IMR-90 (cell line): ENCODE data around the gene USP28. TPM values are rescaled to one million over a fixed set of nuclear protein-coding genes. Genes with fewer than 3 reads are reported as not detected.

Source experiments
- ATAC-seq: fragments of 200-7000 bp; cut with Tn5 transposase; 2 replicates; pipeline ENCODE4 v1.9.1; 2020; ENCODE audit warnings: low read depth, mild to moderate bottlenecking, moderate library complexity
- BruUV-seq: library from RNA; stranded (reverse); fragments of 400-500 nt; replicated peaks from 2 replicates; lab custom pipeline; 2021; lab: Mats Ljungman, UMichigan
- CTCF ChIA-PET: fragments of 300-600 bp; formaldehyde crosslinking; extraction: SDS; loops from one replicate; lab custom pipeline; 2021; ENCODE audit warnings: antibody characterized with exemption; lab: Yijun Ruan, JAX
- POLR2A ChIA-PET: fragments of 300-600 bp; sonication (Branson Sonifier 250); formaldehyde crosslinking; loops from one replicate; lab custom pipeline; 2022; ENCODE audit warnings: antibody characterized with exemption; ENCODE audit not compliant: unreplicated experiment; lab: Charles Lee
- DNase-seq: peaks from one replicate; pipeline ENCODE4 v3.0.0; 2013
- H2AFZ ChIP-seq: replicated peaks from 2 replicates; pipeline ENCODE3; 2013; ENCODE audit warnings: low read length, mild to moderate bottlenecking; ENCODE audit not compliant: poor library complexity
- H2AK5ac ChIP-seq: 2 replicates; pipeline ENCODE4 v1.6.1; 2013; ENCODE audit warnings: low read depth, low read length, inconsistent platforms
- H2AK9ac ChIP-seq: replicated peaks from 2 replicates; pipeline ENCODE3; 2013; ENCODE audit warnings: mild to moderate bottlenecking, low read depth, low read length, moderate library complexity; ENCODE audit not compliant: poor library complexity
- H2BK120ac ChIP-seq: 2 replicates; pipeline ENCODE4 v1.6.1; 2013; ENCODE audit warnings: low read depth, low read length, inconsistent platforms
- H2BK15ac ChIP-seq: 3 replicates; pipeline ENCODE4 v1.6.1; 2013; ENCODE audit warnings: low read depth, low read length, inconsistent platforms
- H2BK20ac ChIP-seq: 2 replicates; pipeline ENCODE4 v1.6.1; 2013; ENCODE audit warnings: low read depth, mild to moderate bottlenecking, inconsistent platforms, low read length, moderate library complexity
- H2BK5ac ChIP-seq: 2 replicates; pipeline ENCODE4 v1.6.1; 2013; ENCODE audit warnings: mild to moderate bottlenecking, low read depth, low read length, inconsistent platforms; ENCODE audit not compliant: poor library complexity, severe bottlenecking
- H3K14ac ChIP-seq: replicated peaks from 2 replicates; pipeline ENCODE4 v1.6.1; 2013; ENCODE audit warnings: low read depth, low read length, inconsistent platforms
- H3K18ac ChIP-seq: 2 replicates; pipeline ENCODE4 v1.6.1; 2013; ENCODE audit warnings: low read depth, low read length, control low read depth
- H3K23ac ChIP-seq: 2 replicates; pipeline ENCODE4 v1.6.1; 2013; ENCODE audit warnings: low read depth, low read length, inconsistent platforms
- H3K27ac ChIP-seq: 2 replicates; pipeline ENCODE4 v1.5.1; 2013; ENCODE audit warnings: mild to moderate bottlenecking, control low read depth, low read length; ENCODE audit not compliant: insufficient read depth
- H3K27me3 ChIP-seq: 2 replicates; pipeline ENCODE4 v1.6.1; 2013; ENCODE audit warnings: low read length; ENCODE audit not compliant: control insufficient read depth, insufficient read depth
- H3K36me3 ChIP-seq: 2 replicates; pipeline ENCODE4 v1.6.1; 2013; ENCODE audit warnings: low read length, mixed read lengths; ENCODE audit not compliant: control insufficient read depth, insufficient read depth
- H3K4ac ChIP-seq: 2 replicates; pipeline ENCODE4 v1.6.1; 2013; ENCODE audit warnings: low read depth, low read length, inconsistent platforms
- H3K4me1 ChIP-seq: 2 replicates; pipeline ENCODE4 v1.6.1; 2013; ENCODE audit warnings: low read length, mixed read lengths; ENCODE audit not compliant: control insufficient read depth, insufficient read depth
- H3K4me2 ChIP-seq: 2 replicates; pipeline ENCODE4 v1.6.1; 2013; ENCODE audit warnings: low read depth, mild to moderate bottlenecking, control low read depth, low read length, moderate library complexity
- H3K4me3 ChIP-seq: 2 replicates; pipeline ENCODE4 v1.5.1; 2013; ENCODE audit warnings: low read depth, mild to moderate bottlenecking, control low read depth, low read length, moderate library complexity; ENCODE audit not compliant: insufficient read depth
- H3K56ac ChIP-seq: 2 replicates; pipeline ENCODE4 v1.6.1; 2013; ENCODE audit warnings: low read length, inconsistent platforms; ENCODE audit not compliant: insufficient read depth; ENCODE audit errors: extremely low read depth
- H3K79me1 ChIP-seq, 2 experiments: 2 replicates each; pipeline ENCODE4 v1.6.1; 2013; ENCODE audit warnings: low read length in 2 of 2, inconsistent platforms in 1 of 2, low read depth in 1 of 2
- H3K9ac ChIP-seq: 2 replicates; pipeline ENCODE4 v1.6.1; 2013; ENCODE audit warnings: low read depth, low read length, control low read depth
- H3K9me1 ChIP-seq: 2 replicates; pipeline ENCODE4 v1.6.1; 2013; ENCODE audit warnings: low read length, inconsistent platforms; ENCODE audit not compliant: insufficient read depth
- H3K9me3 ChIP-seq: 2 replicates; pipeline ENCODE4 v1.6.1; 2013; ENCODE audit warnings: low read length; ENCODE audit not compliant: control insufficient read depth, insufficient read depth
- H4K20me1 ChIP-seq: 2 replicates; pipeline ENCODE4 v1.6.1; 2013; ENCODE audit warnings: low read length, inconsistent platforms; ENCODE audit not compliant: insufficient read depth
- H4K5ac ChIP-seq: 2 replicates; pipeline ENCODE4 v1.6.1; 2013; ENCODE audit warnings: mild to moderate bottlenecking, low read depth, low read length, control low read depth
- H4K8ac ChIP-seq, 2 experiments: 2 replicates each; pipeline ENCODE4 v1.6.1; 2013; ENCODE audit warnings: low read depth in 2 of 2, low read length in 2 of 2, control low read depth in 1 of 2, inconsistent platforms in 1 of 2
- H4K91ac ChIP-seq: 2 replicates; pipeline ENCODE4 v1.6.1; 2013; ENCODE audit warnings: low read depth, low read length, inconsistent platforms; ENCODE audit not compliant: insufficient read depth
- MAFK ChIP-seq: IDR thresholded peaks from 2 replicates; pipeline ENCODE4 v1.6.1; 2012; ENCODE audit warnings: low read depth, low read length, improper control_type of control experiment
- RAD21 ChIP-seq: IDR thresholded peaks from 2 replicates; pipeline ENCODE4 v1.6.1; 2012; ENCODE audit warnings: low read length, improper control_type of control experiment
- WGBS, 2 experiments: methylation state at CpG; one replicate each; pipeline versions ENCODE4 v1.1.5 to v1.1.7; 2013; ENCODE audit warnings: missing lambda C conversion rate in 2 of 2; ENCODE audit not compliant: insufficient read length in 1 of 2; ENCODE audit errors: extremely low coverage in 2 of 2; 5-methylcytosine and 5-hydroxymethylcytosine counted together
- dilution Hi-C: fragments of 300-500 bp; cut with HindIII; formaldehyde crosslinking; loops from one replicate; pipeline ENCODE4 v1.14.3; 2018; ENCODE audit warnings: low sequenced_read_pairs; ENCODE audit not compliant: unreplicated experiment
- in situ Hi-C: fragments of 300-500 bp; cut with MboI; formaldehyde crosslinking; loops from 3 replicates; pipeline ENCODE4 v1.14.3; 2019; ENCODE audit warnings: low sequenced_read_pairs, inconsistent platforms, mixed read lengths
- intact Hi-C: fragments of 100-400 bp; cut with micrococcal nuclease; formaldehyde crosslinking; loops from 2 replicates; pipeline ENCODE4 v1.10.0; 2022
- polyA plus RNA-seq, 3 experiments: library from polyadenylated mRNA; depleted of rRNA; stranded (reverse); fragments of >200 nt; gene quantifications; 2 replicates each; pipeline ENCODE4 v1.2.3, GENCODE V29; 2012; ENCODE audit warnings: low replicate concordance in 1 of 3
- total RNA-seq: library from RNA; depleted of rRNA; stranded (reverse); fragments of >200 nt; gene quantifications from 2 replicates; pipeline ENCODE4 v1.2.3, GENCODE V29; 2012

Gene USP28
- total and polyA plus RNA-seq, 2 of the 4 experiments (the other 2 are of a cell fraction), result 17.0 to 36.0 TPM

DNA sequence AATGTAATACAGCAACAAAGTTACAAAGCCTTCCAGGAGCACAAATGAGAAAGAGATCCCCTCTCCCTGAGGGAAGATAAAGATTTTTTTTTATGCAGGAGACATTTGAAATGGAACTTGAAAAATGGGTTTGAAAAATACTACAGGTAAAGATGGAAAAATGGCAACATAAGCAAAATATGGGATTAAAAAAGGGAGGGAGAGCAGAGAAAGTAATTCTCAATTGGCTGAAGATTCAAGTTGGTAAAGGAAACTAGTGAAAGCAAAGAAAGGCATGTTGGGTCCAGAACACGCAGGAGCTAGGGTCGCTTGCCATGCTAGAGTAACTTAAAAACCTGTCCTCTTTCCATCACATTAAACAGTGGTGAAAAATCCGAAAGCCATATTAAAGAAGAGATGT, 103.4 kb downstream of the USP28 start:
- H3K4ac ChIP-seq, result no peak overlapping the region
- no peaks in the 10 kb centered on the region for H3K9me3 ChIP-seq
- no peak overlapping the region for H3K23ac ChIP-seq
- H3K36me3 ChIP-seq, result peaks cover 1% of the 10 kb centered on the region
- H3K79me1 ChIP-seq, result peaks cover 13 to 26% of the 10 kb centered on the region in 2 experiments
- no peak overlapping the region for H2BK20ac ChIP-seq
- H2AFZ ChIP-seq, result no peak overlapping the region
- H3K56ac ChIP-seq, result no peak overlapping the region
- H2BK15ac ChIP-seq, result no peak overlapping the region
- H3K4me3 ChIP-seq, result no peak overlapping the region
- intact Hi-C loops, result no loop called here
- H3K9ac ChIP-seq, result no peak overlapping the region
- BruUV-seq, result no TSS peak
- H4K20me1 ChIP-seq, result no peaks in the 10 kb centered on the region
- H2BK5ac ChIP-seq, result no peak overlapping the region
- H3K14ac ChIP-seq, result no peak overlapping the region
- ChIA-PET POLR2A (no interaction called here), CTCF (no interaction called here)
- ATAC-seq (no peak), DNase-seq (no peak)
- H2AK9ac ChIP-seq, result no peak overlapping the region
- H4K91ac ChIP-seq, result no peak overlapping the region
- no peak overlapping the region for H4K8ac ChIP-seq
- H3K27ac ChIP-seq, result no peak overlapping the region
- H3K9me1 ChIP-seq, result no peaks in the 10 kb centered on the region
- dilution Hi-C loops, result no loop called here
- no peak overlapping the region for H3K4me2 ChIP-seq
- 0 out of 2 replicates have a peak, but pooled peaks cover 2% of the 10 kb centered on the region for H3K4me1 ChIP-seq
- H2BK120ac ChIP-seq, result no peak overlapping the region
- TF ChIP-seq RAD21 (no peak), MAFK (0 out of 2 replicates have a peak, but pooled peaks have one; percentile 4)
- in situ Hi-C loops, result no loop called here
- H3K27me3 ChIP-seq, result peaks cover 3% of the 10 kb centered on the region
- H3K18ac ChIP-seq, result no peak overlapping the region
- no peak overlapping the region for H2AK5ac ChIP-seq
- no CpG with 5 or more reads among the region's 3 CpGs for WGBS, 2 experiments
- H4K5ac ChIP-seq, result no peak overlapping the region
